VCaP (cell line): ENCODE measurements around the gene TRIM39.

Experiments used
- H3K27ac ChIP-seq: fragments of 450-650 bp; 2 replicates; pipeline ENCODE4 v1.5.1; 2017
- TF ChIP-seq, protein P1 (sequence below): fragments of 450-650 bp; conservative IDR thresholded peaks from 2 replicates; pipeline ENCODE4 v1.5.1; 2017; ENCODE audit warnings: mild to moderate bottlenecking, moderate library complexity

TRIM39 gene

DNA sequence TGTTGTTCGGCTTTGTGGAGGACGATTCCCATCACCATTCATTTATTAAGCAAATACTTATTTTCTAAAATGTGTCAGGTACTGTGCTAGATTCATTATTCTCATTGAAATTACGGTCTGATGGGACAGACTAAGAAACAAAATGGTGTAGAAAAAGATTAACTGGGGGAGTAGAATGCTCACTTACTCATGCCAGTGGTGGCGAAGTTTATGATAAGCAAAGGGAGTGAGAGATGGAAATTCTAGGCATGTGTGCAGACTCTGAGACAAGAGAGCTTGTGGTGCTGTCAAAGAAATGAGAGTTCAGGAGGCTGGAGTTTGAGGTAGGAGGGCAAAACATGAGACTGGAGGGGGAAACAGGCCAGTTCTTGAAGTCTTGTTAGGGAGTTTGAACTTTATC lies 19.1 kb downstream of the TRIM39 start:
- TF ChIP-seq, protein P1, sequence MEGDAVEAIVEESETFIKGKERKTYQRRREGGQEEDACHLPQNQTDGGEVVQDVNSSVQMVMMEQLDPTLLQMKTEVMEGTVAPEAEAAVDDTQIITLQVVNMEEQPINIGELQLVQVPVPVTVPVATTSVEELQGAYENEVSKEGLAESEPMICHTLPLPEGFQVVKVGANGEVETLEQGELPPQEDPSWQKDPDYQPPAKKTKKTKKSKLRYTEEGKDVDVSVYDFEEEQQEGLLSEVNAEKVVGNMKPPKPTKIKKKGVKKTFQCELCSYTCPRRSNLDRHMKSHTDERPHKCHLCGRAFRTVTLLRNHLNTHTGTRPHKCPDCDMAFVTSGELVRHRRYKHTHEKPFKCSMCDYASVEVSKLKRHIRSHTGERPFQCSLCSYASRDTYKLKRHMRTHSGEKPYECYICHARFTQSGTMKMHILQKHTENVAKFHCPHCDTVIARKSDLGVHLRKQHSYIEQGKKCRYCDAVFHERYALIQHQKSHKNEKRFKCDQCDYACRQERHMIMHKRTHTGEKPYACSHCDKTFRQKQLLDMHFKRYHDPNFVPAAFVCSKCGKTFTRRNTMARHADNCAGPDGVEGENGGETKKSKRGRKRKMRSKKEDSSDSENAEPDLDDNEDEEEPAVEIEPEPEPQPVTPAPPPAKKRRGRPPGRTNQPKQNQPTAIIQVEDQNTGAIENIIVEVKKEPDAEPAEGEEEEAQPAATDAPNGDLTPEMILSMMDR: no peak
- peak overlapping the region; percentile 81 for H3K27ac ChIP-seq

DNA sequence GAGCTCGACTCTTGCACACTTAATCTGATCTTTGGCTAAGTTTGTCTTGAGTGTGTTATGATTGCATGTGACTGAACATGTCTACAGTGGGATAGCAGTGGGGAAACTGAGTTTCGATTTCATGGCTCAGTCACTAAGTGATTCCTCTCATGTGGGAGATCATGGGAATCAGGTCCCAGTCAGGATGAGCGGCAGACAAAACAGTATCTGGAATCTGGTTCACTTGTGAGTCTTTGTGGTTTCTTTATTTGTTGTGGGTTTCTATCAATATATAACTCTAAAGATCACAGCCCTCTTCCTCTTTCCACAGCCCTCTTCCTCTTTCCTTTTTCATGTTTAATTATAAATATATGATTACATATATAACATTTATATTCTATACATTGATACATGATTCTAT lies 22.2 kb downstream of the TRIM39 start:
- TF ChIP-seq, protein P1: no peak
- H3K27ac ChIP-seq: no peak overlapping the region

DNA sequence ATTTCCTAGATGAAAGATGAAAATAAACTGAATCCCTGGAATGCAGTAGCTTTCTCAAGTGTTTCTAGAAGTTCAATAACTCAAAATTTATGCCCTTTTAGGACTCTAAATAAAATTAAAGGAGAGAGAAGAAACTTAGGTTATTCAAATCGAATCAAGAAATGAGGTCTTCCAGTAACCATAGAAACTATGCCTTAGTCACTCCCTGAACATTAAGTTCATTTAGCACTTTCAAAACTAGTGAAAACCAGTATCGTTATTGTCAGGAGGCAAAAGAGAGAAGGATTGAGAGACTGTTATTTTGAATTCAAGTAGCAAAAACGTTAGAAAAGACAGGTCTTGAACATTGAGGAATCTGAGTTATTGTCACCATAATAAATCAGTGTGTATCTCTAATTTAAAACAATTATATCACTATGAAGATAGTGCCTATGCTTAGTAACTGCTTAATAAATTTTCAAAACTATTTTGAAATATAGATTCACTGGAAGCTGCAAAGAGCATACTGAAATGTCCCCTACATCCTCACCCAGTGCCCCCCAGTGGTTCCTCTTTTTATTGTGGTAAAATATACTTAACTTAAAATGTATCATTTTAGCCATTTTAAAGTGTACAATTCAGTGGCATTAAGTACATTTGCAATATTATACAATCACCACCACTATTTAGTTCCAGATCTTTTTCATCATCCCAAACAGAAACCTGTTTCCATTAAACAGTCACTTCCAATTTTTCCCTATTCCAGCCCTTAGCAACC lies 22.9 kb downstream of the TRIM39 start:
- TF ChIP-seq, protein P1: no peak
- H3K27ac ChIP-seq: no peak overlapping the region

DNA sequence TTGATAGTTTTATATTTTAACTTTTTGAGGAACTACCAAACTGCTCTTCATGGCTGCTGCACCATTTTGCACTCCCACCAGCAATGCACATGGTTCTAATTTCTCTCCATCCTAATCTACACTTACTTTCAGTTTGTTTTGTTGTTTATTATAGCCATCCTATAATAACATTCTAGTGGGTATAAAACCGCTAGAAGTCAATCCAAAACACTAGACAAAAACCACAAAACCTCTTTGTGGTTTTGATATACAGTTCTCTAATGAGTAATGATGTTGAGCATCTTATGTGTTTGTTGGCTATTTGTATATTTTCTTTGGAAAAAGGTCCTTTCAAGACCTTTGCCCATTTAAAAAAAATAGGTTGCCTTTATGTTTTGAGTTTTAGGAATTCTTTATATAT lies 23.8 kb downstream of the TRIM39 start:
- no peak overlapping the region for H3K27ac ChIP-seq
- TF ChIP-seq, protein P1: no peak

DNA sequence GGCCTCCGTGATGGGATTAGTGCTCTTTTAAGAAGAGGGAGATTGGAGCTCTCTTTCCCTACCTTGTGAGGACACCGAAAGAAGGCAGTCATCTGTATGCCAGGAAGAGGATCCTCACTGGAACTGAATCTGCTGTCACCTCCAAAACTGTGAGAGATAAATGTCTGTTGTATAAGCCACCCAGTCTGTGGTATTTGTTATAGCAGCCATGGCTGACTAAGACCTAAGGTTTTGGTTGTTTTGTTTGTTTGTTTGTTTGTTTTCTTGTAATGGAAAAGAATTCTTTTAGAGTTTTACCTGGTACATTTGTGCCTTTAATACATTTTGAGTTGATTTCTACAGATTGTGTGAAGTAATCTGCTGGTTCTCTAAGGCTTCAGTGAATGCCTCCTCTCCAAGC lies 25.8 kb downstream of the TRIM39 start:
- no peak overlapping the region for H3K27ac ChIP-seq
- TF ChIP-seq, protein P1: no peak

DNA sequence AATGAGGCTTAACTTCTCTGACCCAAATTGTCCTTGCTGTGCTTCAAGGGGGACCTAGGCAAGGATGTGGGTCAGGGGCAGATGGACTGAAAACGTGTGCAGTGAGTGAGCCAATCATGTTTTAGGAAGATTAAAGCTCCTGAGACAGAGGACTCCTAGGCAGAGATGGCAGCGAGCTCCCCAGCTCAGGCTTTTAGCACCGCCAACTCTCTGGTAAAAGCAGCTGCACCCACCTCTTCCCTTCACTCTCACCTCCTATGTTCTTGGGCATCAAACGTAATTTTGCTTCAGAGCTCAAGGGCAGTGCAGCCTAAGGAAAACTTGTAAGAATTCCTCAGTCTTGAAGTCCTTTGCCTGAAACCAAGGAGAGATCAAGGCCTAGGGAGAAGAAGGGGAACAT lies 28.6 kb downstream of the TRIM39 start:
- TF ChIP-seq, protein P1: no peak
- no peak overlapping the region for H3K27ac ChIP-seq

DNA sequence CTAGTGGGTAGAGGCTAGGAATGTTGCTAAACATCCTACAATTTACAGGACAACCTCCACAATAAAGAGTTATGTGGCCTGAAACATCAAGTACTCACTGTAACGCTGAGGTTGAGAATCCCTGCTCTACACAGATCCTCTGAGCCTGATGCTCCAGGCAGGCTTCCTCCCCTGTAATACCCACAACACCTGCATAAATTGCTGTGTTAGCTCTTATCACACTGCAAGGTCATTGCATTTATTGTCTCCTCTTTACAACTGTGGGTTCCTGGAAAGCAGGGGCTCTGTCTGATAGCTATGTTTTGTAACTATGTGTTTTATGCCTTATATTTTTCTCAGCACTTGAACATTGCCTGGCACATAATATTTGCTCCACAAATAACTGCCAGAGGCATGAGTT lies 29.8 kb downstream of the TRIM39 start:
- TF ChIP-seq, protein P1: no peak
- no peak overlapping the region for H3K27ac ChIP-seq
